Ramos (cell line): ENCODE results near the gene TP73.

Experiments used
- in situ Hi-C: fragments of 300-500 bp; cut with MboI; formaldehyde crosslinking; loops from one replicate; pipeline ENCODE4 v1.14.3; 2022; ENCODE audit warnings: low sequenced_read_pairs; ENCODE audit not compliant: unreplicated experiment

TP73 gene

GRCh38 chr1:3697810-3698209, 45.5 kb downstream of the TP73 start:
- in situ Hi-C loops = no loop called here

- in situ Hi-C loops = no loop called here
These were observed 46.5 kb downstream of the TP73 start for GRCh38 chr1:3698660-3699408.

GRCh38 chr1:3699596-3699995, 47.3 kb downstream of the TP73 start:
- in situ Hi-C loops = no loop called here

GRCh38 chr1:3700631-3701030, 48.3 kb downstream of the TP73 start:
- in situ Hi-C loops = no loop called here

- in situ Hi-C loops = no loop called here
These were observed 50.2 kb downstream of the TP73 start for GRCh38 chr1:3702528-3702927.

- in situ Hi-C loops = no loop called here
These were observed 50.8 kb downstream of the TP73 start for GRCh38 chr1:3702990-3703728.

- in situ Hi-C loops = no loop called here
These were observed 51.6 kb downstream of the TP73 start for GRCh38 chr1:3703786-3704371.

- in situ Hi-C loops = no loop called here
These were observed 53.1 kb downstream of the TP73 start for GRCh38 chr1:3705341-3705950.

GRCh38 chr1:3706651-3707297, 54.5 kb downstream of the TP73 start:
- in situ Hi-C loops = no loop called here

- in situ Hi-C loops = no loop called here
These were observed 55.1 kb downstream of the TP73 start for GRCh38 chr1:3707298-3707938.

- in situ Hi-C loops = no loop called here
These were observed 55.6 kb downstream of the TP73 start for GRCh38 chr1:3707939-3708328.

GRCh38 chr1:3708791-3709190, 56.5 kb downstream of the TP73 start:
- in situ Hi-C loops = no loop called here

- in situ Hi-C loops = no loop called here
These were observed 57.9 kb downstream of the TP73 start for GRCh38 chr1:3710251-3710650.

- in situ Hi-C loops = no loop called here
These were observed 59.1 kb downstream of the TP73 start for GRCh38 chr1:3711381-3711779.

GRCh38 chr1:3711780-3712451, 59.6 kb downstream of the TP73 start:
- in situ Hi-C loops = no loop called here

GRCh38 chr1:3712573-3713535, 60.5 kb downstream of the TP73 start:
- in situ Hi-C loops = no loop called here

- in situ Hi-C loops = no loop called here
These were observed 61.5 kb downstream of the TP73 start for GRCh38 chr1:3713840-3714239.

- in situ Hi-C loops = no loop called here
These were observed 62.0 kb downstream of the TP73 start for GRCh38 chr1:3714284-3714741.
